Endometrium (tissue), 2 donors: Measurements from ENCODE around the gene JAKMIP1.

ENCODE experiments used
- FAIRE-seq: peaks from 2 replicates; lab custom pipeline; 2012; peaks lifted over from hg19 to GRCh38; lab: Jason Lieb, UNC
- donor health status: control.
- donor health status: control.

The JAKMIP1 gene

DNA sequence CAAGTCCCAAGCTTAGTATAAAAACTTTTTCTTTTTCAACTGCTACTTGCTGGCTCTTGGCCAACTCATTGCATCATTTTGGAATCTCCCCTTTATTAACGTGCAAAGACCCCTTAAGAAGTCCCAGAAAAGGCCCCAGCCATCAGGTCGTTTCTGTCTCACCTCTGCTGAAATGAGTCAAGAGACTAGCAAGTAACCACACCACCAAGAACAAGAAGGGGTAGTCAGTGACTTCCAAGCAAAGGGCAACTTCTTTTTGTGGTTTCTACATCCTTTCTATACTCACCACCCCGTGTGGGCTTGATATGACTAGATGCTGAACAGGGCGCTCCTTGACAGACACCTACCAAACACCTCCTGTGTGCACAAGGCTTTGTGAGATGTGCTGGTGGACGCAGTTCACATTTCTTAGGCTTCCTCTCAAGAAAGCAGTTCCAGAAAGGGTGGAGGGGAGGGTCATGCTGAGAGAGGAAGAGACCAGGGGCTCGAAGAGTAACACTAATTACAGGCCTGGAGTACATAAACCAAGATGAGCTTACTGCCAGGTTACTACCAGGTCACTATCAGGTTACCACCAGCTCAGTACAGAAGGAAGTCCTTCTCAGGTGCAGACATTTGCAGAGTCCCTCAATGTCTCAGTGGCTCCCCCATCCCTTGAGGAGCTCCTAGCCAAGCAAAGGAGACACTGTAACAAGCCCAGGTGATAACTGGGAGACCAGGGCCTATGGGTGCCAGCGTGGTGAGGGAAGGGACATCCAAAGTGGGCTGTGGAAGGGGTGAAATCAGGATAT lies 19.3 kb downstream of the JAKMIP1 start:
- FAIRE-seq = no peak

GRCh38 chr4:6179362-6179761 lies 21.0 kb downstream of the JAKMIP1 start:
- FAIRE-seq = no peak

DNA sequence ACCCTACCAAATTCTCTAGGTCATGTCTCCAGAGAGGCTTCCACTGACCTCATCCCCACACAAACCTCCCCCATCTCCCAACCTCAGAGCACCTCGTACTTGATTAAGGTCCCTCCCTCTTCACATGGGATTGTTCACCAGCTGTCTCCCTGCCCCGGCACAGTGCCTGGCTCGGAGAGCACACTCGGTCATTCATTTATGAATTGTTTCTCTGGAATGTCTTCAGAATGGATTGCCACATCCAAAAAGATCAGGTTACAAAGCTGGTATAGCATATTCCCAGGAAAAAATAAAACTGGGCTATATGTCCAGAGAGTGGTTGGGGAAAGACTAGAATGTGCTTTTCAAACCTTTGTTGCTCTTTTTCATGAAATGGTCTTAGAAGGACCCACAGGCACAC lies 21.6 kb downstream of the JAKMIP1 start:
- FAIRE-seq = no peak

DNA sequence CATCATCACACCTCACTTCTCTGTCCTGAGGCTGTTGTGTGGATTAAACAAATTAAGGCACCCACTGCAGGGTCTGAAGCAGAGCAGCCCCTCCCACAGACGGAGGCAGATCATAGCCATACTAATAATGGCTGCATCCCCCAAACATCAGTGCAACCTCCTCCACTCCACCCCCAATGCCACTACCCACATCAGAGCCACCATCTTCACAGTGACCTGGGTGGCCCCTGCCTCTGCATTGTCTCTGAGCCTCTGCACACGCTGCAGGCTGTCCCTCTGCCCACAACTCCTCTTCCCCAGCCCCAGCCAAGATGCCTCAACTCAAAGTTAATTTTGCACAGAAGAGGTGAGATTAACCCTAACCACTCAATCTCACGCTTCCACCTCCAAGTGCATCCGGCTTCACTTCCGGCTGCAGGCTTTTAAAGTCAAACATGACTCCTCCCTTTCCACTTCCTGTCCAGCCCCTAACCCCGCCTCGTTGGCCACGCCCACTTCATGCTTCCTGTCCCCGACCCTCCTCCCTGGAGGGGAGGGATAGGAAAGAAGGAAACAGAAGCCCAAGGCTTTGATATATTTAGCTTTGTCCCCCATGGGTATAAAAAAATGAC lies 22.7 kb downstream of the JAKMIP1 start:
- FAIRE-seq = no peak

- FAIRE-seq = no peak
Measured at GRCh38 chr4:6175426-6175825, 24.9 kb downstream of the JAKMIP1 start.

DNA sequence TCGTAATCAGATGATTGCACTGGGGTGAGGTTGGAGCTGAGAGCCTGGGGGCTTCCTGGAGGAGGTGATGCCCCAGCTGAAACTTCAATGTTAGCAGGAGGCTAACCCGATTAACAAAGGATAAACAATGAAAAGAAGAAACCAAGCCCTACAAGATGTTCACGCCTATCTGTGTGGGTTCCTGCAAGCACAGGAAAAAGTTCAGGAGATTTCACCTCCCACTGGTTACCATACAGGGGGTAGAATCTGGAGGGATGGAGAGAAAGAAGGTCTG lies 27.5 kb downstream of the JAKMIP1 start:
- FAIRE-seq = no peak

DNA sequence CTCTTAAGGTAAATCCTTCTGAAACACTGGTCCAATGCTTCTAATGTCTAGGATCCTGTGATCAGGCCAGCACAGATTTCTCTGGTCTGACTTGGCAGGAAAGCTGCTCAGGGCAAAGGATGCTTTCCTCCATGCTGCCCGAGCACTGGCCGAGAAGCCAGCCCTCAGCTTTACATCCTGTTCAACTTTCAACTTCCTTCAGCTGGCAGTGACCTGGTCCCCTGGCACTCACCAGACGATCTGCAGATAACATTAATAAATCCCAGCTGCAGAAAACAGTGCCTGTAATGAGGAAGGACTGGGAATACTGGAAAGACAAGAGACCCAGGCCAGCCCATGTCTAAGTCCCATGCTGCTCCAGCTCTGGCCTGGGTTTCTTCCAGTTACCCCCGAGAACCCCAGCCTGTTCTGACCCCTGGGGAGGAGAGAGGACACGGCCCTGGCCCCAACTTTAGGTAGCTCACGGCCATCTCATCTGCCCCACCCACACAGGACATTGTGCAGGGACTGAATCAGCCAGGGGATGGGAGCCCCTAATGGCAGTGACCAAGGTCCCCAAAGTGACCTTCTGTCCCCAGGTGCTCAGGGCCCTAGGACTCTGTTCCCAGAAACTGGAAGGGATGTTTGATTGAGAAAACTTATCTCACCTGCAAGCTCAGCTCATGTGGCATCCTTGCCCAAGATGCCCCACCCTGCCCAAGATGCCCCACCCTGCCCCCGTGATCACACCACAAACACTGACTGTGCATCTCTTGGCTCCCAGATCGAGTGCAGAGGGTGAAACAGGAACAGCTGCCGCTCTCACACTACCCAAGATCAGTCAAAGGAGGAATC lies 28.0 kb downstream of the JAKMIP1 start:
- no peak for FAIRE-seq

GRCh38 chr4:6169239-6169638 lies 31.1 kb downstream of the JAKMIP1 start:
- no peak for FAIRE-seq

DNA sequence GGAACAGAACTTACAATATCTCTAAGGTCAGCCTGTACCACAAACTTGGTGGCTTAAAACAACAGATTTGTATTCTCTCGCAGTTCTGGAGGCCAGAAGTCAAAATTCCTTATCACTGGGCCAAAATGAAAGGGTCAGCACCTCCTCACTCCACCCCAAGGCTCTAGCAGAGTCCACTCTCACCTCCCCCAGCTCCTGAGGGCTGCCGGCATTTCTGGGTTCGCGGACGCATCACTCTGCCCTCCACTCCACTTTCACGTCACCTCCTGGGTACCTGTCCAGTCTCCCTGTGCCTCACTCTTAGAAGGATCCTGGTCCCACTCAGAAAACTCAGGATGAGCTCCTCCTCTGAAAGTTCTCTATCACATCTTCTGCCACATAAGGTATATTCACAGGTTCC lies 34.6 kb downstream of the JAKMIP1 start:
- FAIRE-seq = no peak

DNA sequence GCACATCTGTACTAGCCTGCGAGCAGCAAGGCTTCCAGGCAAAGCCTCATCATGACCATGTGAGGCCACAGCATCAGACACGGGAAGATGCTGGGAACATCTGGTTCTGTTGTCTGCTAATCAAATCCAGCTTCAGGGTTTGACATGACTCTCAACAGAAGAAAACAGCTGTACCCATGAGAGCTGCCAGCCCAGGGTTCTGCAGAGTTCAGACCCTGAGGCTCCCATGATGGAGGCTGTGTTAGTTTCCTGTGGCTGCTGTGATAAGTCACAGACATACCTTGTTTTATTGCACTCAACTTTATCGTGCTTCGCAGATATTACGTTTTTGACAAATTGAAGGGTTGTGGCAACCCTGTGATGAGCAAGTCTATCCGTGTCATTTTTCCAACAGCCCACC lies 37.5 kb downstream of the JAKMIP1 start:
- FAIRE-seq = no peak

GRCh38 chr4:6161921-6162464 lies 38.4 kb downstream of the JAKMIP1 start:
- FAIRE-seq = no peak

DNA sequence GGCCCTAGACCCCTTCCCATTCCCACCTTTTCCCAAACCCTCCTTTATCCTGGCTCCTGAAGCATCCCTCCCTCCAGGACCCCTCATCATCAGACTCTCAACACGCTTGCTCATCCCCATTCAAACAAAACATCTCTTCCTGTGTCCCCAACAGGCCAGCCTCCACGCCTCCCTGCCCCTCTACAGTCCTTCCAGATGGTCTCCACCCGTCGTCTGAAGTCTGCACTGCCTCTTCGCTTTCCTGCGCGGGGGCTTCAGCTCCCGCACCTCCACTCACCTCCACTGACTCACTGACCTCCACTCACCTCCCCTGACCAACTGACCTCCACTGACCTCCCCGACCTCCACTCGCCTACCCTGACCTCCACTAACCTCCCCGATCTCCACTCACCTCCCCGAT lies 39.8 kb downstream of the JAKMIP1 start:
- no peak for FAIRE-seq

GRCh38 chr4:6157926-6158325 lies 42.4 kb downstream of the JAKMIP1 start:
- no peak for FAIRE-seq

DNA sequence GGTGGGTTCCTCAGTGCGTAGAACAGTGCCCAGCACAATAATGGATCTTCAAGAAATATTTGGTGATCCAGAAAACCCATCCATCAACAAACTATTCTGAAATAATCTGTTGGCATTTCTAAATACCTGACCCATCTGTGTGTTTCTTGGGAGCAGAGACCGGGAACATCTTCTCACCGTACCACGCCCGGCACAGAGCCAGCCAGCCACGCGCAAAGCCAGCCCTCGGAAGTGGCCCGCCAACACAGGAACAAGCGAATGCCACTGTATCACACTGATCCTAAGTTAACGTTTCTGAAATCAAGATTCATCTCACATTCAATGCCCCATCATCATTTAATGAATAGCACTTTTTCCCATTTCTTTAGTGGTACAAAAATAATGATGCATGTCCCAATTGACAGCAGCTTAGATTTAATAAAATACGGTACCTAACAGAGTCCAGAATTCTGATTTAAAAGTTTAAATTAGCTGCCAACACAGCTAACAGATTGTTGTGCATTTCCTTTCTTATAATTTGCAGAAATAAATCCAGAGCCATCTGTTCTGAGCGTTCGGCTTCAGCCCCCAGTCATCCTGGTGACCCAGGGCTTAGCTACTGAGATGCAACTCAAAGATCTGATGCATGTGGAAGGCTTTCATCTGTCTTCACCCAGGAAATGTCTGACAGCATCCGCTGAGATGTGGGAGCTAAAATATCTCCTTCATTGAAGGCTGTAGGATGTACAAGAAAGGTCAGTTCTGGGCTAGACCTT lies 44.2 kb downstream of the JAKMIP1 start:
- no peak for FAIRE-seq

- no peak for FAIRE-seq
Measured at GRCh38 chr4:6154875-6155274, 45.5 kb downstream of the JAKMIP1 start.

DNA sequence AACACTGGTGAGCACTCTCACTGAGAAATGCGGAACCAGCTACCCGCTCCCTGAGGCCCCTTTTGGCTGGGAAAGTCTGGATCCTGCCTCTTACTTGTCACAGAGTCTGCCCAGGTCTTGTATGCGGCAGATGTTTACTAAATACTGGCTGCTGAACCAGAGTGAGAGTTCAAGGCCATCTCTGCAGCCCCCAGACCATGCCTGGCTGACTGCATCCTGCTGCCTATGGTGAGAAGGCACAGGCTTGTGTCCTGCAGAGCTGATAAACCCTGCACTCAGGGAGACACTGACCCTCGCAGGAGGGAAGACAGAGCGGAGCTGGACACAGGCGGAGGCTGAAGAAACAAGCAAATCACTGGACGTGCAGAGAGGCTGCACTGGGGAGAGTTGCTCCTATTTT lies 46.5 kb downstream of the JAKMIP1 start:
- FAIRE-seq = no peak

GRCh38 chr4:6152869-6153705 lies 47.3 kb downstream of the JAKMIP1 start:
- FAIRE-seq = no peak

GRCh38 chr4:6150046-6150735 lies 50.2 kb downstream of the JAKMIP1 start:
- FAIRE-seq = no peak

DNA sequence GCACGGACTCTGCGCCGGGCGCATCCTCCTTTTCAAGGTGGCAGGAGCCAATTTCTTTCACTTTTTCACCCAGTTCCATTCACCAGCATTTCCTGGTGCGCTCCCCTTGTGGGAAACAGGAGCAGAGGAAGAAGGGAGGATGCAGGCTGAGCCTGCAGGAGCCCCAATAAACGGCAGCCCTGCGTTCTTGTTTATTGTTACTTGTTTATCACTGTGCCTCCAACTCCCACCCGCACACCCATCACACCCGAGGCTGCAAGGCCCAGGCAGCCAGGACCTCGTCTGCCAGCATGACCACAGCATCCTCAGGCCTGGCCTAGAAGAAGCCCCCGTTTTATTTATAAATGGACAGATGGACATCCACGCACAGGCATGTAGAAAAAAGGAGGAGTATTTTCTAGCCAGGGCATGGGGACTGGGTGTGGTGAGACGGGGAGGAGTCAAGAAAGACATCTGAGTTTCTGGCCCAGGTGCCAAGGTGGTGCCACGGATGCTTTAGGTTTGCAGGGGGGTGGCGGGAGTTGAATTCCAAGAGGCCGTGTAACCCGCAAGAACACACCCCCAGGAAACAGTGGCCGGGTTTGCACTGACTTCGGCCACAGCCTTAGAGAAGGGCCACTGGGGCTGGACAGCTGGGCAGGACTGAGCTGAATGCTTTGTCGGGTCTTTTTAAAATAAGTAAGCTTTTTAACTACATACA lies 51.7 kb downstream of the JAKMIP1 start:
- FAIRE-seq = no peak

GRCh38 chr4:6147441-6147840 lies 52.9 kb downstream of the JAKMIP1 start:
- FAIRE-seq = no peak
